ENCODE results near the gene MPPED1. TPM values are rescaled to one million over a fixed set of nuclear protein-coding genes. Genes with fewer than 3 reads are reported as not detected.

The MPPED1 gene, protein sequence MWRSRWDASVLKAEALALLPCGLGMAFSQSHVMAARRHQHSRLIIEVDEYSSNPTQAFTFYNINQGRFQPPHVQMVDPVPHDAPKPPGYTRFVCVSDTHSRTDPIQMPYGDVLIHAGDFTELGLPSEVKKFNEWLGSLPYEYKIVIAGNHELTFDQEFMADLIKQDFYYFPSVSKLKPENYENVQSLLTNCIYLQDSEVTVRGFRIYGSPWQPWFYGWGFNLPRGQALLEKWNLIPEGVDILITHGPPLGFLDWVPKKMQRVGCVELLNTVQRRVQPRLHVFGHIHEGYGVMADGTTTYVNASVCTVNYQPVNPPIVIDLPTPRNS
- total RNA-seq (not detected), polyA plus RNA-seq (not detected)

DNA sequence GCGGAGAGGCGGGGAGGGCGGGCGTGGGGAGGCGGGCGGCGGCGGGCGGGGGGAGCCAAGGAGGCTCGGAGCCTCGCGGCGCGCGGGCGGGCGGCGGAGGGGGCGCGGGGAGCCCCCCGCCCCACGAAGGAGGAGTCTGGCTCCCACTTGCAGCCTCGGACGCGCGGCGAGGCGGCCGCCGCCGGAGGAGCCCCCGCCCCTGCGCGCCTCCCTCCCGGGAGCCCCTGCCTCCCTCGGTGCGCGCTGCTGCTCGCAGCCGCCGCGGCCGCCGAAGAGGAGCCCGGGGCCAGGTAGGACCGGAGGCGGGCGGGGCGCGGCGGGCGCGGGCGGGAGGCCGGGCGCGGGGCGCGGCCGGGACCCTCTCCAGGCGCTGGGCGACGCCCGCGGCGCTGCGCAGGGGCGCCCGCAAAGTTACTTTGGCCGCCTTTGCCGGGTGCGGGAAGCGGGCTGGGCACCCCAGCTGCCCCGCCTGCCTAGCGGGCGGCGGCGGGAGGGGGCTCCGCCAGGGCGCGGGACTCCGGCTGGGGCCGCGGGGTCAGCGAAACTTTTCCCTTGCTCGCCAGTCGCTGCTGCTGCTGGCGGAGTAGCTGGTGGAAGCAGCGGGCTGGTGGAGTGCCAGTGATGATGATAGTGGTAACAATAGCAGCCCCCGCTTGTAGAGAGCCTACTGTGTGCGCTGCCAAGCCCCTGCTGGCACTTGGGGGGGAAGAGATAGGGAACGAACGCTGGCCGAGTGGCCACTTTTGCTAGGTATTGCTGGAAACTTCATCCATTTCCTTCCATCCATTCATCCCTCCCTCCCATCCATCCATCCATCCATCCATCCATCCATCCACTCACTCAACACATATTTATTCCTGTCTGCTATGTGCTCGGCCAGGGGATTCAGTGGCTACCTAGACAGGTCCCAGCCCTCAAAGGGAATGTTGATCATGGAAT is at the start of gene MPPED1:
MPPED1 (plus strand) TSS at position 146 of the 939 bp plus-strand sequence. CDS start 12,972 bp downstream, outside the sequence.
- Mint-ChIP-seq H3K27ac (no peak within 1 kb of the TSS), H3K4me3 (peak within 1 kb of the TSS in 1 of 8 donors; percentile 28), H3K4me1 (peaks cover 0 to 5% (median 0%) of the 10 kb centered on the region in 4 donors), H3K36me3 (no peaks in the 10 kb centered on the region), H3K9me3 (no peaks in the 10 kb centered on the region), H3K27me3 (peaks cover 42 to 53% of the 10 kb centered on the region in 2 donors)
- Histone ChIP-seq H3K9me3 (ENCODE audit: control insufficient read depth in 1 of 2, low read length in 2 of 2) (no peaks in the 10 kb centered on the region), H3K4me1 (ENCODE audit: insufficient read depth, low read length) (no peaks in the 10 kb centered on the region), H3K27me3 (ENCODE audit: insufficient read depth, low read length) (peaks cover 9% of the 10 kb centered on the region), H3K4me3 (ENCODE audit: low read length in 2 of 2) (no peak within 1 kb of the TSS), H3K27ac (ENCODE audit: low read depth, low read length) (no peak within 1 kb of the TSS), H3K36me3 (ENCODE audit: insufficient read depth, low read length) (no peaks in the 10 kb centered on the region)
- ChIA-PET CTCF (ENCODE audit: partially characterized antibody) (no interaction called here), POLR2A (ENCODE audit: partially characterized antibody) (no interaction called here)
- intact Hi-C loops (cut with micrococcal nuclease) = no loop called here
- DNase-seq = no peak

DNA sequence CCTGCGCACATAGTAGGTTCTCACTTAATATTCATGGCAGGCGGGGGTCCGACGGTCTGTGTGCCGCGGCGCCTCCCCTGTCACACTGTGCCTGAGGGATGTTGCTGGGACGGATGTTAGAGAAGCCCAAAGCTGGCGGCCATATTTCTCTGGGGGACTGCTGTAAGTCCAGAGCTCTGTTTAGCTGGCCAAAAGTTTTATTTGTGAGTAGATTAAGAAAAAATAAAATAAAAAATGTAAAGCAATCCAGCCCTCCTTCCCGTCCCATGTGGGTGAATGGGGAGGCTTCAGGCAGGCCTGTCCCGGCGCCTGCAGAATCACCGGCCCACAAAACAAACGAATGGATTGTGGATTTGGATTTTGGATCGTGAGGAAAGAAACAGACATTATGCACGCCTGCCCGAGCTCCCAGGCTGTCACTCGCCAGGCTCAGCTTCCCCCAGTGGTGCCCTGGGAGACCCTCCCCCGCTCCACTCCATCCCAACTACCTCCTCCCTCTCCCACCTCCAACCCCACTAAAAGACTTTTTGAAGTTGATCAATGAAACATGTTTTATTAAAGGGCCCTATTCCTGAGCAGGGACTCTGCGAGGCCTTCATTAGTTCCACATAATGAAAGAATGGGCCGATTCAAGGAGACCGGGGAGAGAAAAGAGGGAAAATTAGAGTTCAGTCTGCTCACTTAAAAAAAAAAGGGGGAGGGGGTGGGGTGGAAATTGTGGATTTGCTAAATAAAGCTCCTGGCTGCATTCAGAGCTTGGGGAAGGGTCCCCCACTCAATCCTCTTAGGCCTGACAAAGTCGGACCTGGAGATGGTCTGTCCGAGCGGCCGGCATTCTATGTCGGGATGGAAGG is 48.3 kb upstream of the MPPED1 start:
- no peak for DNase-seq
- intact Hi-C loops (cut with micrococcal nuclease) = no loop called here
- CTCF ChIA-PET (ENCODE audit: partially characterized antibody) = interaction anchor here (1.0 to 2.0 kb wide), 3 partner anchors 17 to 131 kb away, joined by 3 to 7 read pairs (median 4); no protein-coding TSS in a partner anchor
- peaks cover 0 to 2% (median 0%) of the 10 kb centered on the region in 8 donors for H3K9me3 Mint-ChIP-seq
- no peaks in the 10 kb centered on the region for H3K27me3 ChIP-seq (ENCODE audit: insufficient read depth, low read length)
- H3K4me1 Mint-ChIP-seq = no peaks in the 10 kb centered on the region
- no peaks in the 10 kb centered on the region for H3K36me3 Mint-ChIP-seq
- peaks cover 4 to 22% of the 10 kb centered on the region in 2 donors for H3K27me3 Mint-ChIP-seq
- H3K4me1 ChIP-seq (ENCODE audit: insufficient read depth, low read length) = no peaks in the 10 kb centered on the region
- H3K4me3 Mint-ChIP-seq = no peak overlapping the region
- no peaks in the 10 kb centered on the region for H3K9me3 ChIP-seq (ENCODE audit: control insufficient read depth in 1 of 2, low read length in 2 of 2)
- no peaks in the 10 kb centered on the region for H3K36me3 ChIP-seq (ENCODE audit: insufficient read depth, low read length)
- H3K27ac Mint-ChIP-seq = no peak overlapping the region
- H3K4me3 ChIP-seq (ENCODE audit: low read length in 2 of 2) = no peak overlapping the region
- POLR2A ChIA-PET (ENCODE audit: partially characterized antibody) = no interaction called here
- H3K27ac ChIP-seq (ENCODE audit: low read depth, low read length) = no peak overlapping the region

DNA sequence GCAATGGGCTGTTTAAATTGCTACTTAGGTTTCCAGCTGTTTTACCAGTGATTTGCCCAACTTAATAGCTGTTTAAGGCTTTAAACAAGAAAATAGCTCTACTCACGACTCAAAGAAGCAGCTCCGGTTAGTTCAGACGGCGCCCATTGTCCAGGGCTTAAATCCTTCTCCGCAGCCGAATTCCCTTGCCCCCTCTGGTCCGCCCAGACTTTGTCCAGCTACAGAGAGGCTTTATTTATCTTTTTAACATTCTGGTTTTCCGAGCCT is 47.7 kb upstream of the MPPED1 start:
- POLR2A ChIA-PET (ENCODE audit: partially characterized antibody) = no interaction called here
- H3K36me3 Mint-ChIP-seq = no peaks in the 10 kb centered on the region

DNA sequence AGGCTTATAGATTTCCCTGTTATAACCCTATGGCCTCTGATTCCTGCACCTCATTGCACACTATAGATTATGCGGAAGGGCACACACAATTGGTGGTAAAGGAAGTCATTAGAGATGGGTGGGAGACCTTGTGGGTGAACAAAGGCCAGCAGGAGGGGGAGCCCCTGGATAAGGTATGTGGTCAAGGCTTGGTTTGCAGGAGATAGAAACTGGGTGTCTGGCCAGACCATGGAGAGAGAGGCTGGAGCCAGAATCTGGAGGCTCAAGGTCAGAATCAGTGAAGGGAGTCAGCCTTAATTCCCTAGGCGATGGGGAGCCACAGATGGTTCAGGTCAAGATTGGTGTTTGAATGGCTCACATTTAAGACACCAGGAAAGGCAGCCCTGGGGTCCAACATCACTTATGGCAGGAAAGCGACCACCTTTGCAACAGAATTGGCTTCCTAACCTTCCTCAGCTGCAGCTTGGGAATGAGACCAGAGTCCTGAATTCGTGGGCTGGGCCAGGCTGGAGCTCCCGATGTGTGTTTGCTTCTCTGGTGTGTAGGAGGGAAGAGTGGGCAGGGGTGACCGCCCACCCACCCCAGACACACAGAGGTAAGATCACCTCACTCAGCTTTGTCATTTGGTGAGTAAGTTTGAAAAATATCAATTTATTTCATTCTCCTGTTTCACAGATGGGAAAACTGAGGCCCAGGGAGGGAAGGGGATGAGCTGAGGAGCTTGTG is 45.9 kb upstream of the MPPED1 start:
- Histone ChIP-seq H3K27ac (ENCODE audit: low read depth, low read length) (no peak overlapping the region), H3K27me3 (ENCODE audit: insufficient read depth, low read length) (peaks cover 7% of the 10 kb centered on the region), H3K36me3 (ENCODE audit: insufficient read depth, low read length) (no peaks in the 10 kb centered on the region), H3K4me3 (ENCODE audit: low read length in 2 of 2) (no peak overlapping the region), H3K4me1 (ENCODE audit: insufficient read depth, low read length) (no peaks in the 10 kb centered on the region), H3K9me3 (ENCODE audit: control insufficient read depth in 1 of 2, low read length in 2 of 2) (no peaks in the 10 kb centered on the region)
- no peak for DNase-seq
- H3K4me1 Mint-ChIP-seq = no peaks in the 10 kb centered on the region
- H3K36me3 Mint-ChIP-seq = no peaks in the 10 kb centered on the region
- no peak overlapping the region for H3K4me3 Mint-ChIP-seq
- intact Hi-C loops (cut with micrococcal nuclease) = no loop called here
- CTCF ChIA-PET (ENCODE audit: partially characterized antibody) = interaction anchor here (1.2 to 2.0 kb wide), 3 partner anchors 8 to 134 kb away, joined by 3 to 8 read pairs (median 7); no protein-coding TSS in a partner anchor
- H3K9me3 Mint-ChIP-seq = peaks cover 0 to 2% (median 0%) of the 10 kb centered on the region in 8 donors
- H3K27me3 Mint-ChIP-seq = peaks cover 14 to 24% of the 10 kb centered on the region in 2 donors
- POLR2A ChIA-PET (ENCODE audit: partially characterized antibody) = no interaction called here
- H3K27ac Mint-ChIP-seq = peak overlapping the region in 1 of 7 donors; percentile 10

More for the DNA sequence above, 47.7 kb upstream of the MPPED1 start:
- H3K27me3 ChIP-seq (ENCODE audit: insufficient read depth, low read length) = no peaks in the 10 kb centered on the region
- Mint-ChIP-seq H3K9me3 (peaks cover 0 to 2% (median 0%) of the 10 kb centered on the region in 8 donors), H3K27ac (no peak overlapping the region), H3K4me3 (no peak overlapping the region), H3K4me1 (no peaks in the 10 kb centered on the region), H3K27me3 (peaks cover 4 to 22% of the 10 kb centered on the region in 2 donors)
- CTCF ChIA-PET (ENCODE audit: partially characterized antibody) = interaction anchor here (0.8 to 2.0 kb wide), 5 partner anchors 18 to 132 kb away, joined by 3 to 7 read pairs (median 3); no protein-coding TSS in a partner anchor
- H3K4me1 ChIP-seq (ENCODE audit: insufficient read depth, low read length) = no peaks in the 10 kb centered on the region
- no peaks in the 10 kb centered on the region for H3K9me3 ChIP-seq (ENCODE audit: control insufficient read depth in 1 of 2, low read length in 2 of 2)
- no peaks in the 10 kb centered on the region for H3K36me3 ChIP-seq (ENCODE audit: insufficient read depth, low read length)
- no peak overlapping the region for H3K4me3 ChIP-seq (ENCODE audit: low read length in 2 of 2)
- no peak for DNase-seq
- H3K27ac ChIP-seq (ENCODE audit: low read depth, low read length) = no peak overlapping the region
- intact Hi-C loops (cut with micrococcal nuclease) = no loop called here

DNA sequence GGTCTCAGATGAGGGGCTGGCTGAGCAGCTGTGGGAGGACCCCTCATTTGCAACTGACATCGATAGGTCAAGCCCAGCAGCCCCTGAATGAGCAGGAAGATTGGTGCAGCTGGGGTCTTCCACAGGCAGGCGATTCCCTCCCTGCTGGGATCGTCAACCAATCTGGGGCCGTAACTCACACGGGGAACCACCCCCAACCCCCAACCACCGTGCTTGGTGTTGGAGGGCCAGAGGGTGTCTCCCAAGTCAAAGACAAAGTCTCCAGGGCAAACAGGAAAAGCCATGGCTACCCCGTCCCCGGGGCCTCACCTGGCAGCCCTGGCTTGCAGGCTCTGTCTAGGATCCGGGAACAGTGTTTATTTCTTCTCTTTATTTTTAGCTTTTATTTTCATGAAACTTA is 41.8 kb upstream of the MPPED1 start:
- no peaks in the 10 kb centered on the region for H3K4me1 ChIP-seq (ENCODE audit: insufficient read depth, low read length)
- no peaks in the 10 kb centered on the region for H3K36me3 ChIP-seq (ENCODE audit: insufficient read depth, low read length)
- no peak overlapping the region for H3K4me3 ChIP-seq (ENCODE audit: low read length in 2 of 2)
- H3K27me3 ChIP-seq (ENCODE audit: insufficient read depth, low read length) = peaks cover 10% of the 10 kb centered on the region
- Mint-ChIP-seq H3K4me3 (no peak overlapping the region), H3K27me3 (peaks cover 29 to 35% of the 10 kb centered on the region in 2 donors), H3K36me3 (no peaks in the 10 kb centered on the region), H3K9me3 (peaks cover 2 to 10% (median 7%) of the 10 kb centered on the region in 8 donors), H3K27ac (no peak overlapping the region), H3K4me1 (no peaks in the 10 kb centered on the region)
- no peak overlapping the region for H3K27ac ChIP-seq (ENCODE audit: low read depth, low read length)
- intact Hi-C loops (cut with micrococcal nuclease) = no loop called here
- no peak for DNase-seq
- POLR2A ChIA-PET (ENCODE audit: partially characterized antibody) = no interaction called here
- no peaks in the 10 kb centered on the region for H3K9me3 ChIP-seq (ENCODE audit: control insufficient read depth in 1 of 2, low read length in 2 of 2)
- CTCF ChIA-PET (ENCODE audit: partially characterized antibody) = interaction anchor here (0.7 to 2.5 kb wide), 2 partner anchors 16 to 21 kb away, joined by 3 to 7 read pairs; no protein-coding TSS in a partner anchor

DNA sequence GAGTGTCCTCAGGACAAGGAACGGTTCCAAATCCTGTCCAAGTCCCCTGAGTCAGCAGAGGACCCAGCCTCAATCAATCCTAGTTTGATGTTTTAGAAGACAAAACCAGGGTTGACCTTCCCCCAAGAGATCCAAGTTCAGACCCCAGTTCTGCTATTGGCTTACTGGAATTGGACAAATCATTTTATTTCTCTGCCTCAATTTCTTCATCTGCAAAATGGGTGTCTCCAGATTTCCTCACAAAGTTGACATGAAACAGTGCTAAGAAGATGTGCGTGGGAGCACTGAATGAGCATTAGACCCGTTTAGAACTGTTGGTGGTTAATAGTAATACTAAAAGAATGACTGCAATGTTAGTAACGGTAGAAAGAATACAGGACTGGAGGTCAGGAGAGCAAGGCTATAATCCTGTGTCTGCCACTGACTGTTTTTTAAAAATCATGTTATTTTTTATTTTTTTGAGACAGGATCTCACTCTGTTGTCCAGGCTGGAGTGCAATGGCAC is 35.8 kb upstream of the MPPED1 start:
- Histone ChIP-seq H3K9me3 (ENCODE audit: control insufficient read depth in 1 of 2, low read length in 2 of 2) (no peaks in the 10 kb centered on the region), H3K4me3 (ENCODE audit: low read length in 2 of 2) (no peak overlapping the region), H3K27me3 (ENCODE audit: insufficient read depth, low read length) (peaks cover 10% of the 10 kb centered on the region), H3K27ac (ENCODE audit: low read depth, low read length) (no peak overlapping the region), H3K36me3 (ENCODE audit: insufficient read depth, low read length) (no peaks in the 10 kb centered on the region), H3K4me1 (ENCODE audit: insufficient read depth, low read length) (peaks cover 22% of the 10 kb centered on the region)
- no peak for DNase-seq
- Mint-ChIP-seq H3K27me3 (peaks cover 26 to 37% of the 10 kb centered on the region in 2 donors), H3K27ac (no peak overlapping the region), H3K4me3 (no peak overlapping the region), H3K4me1 (peaks cover 6 to 25% (median 19%) of the 10 kb centered on the region in 4 donors), H3K36me3 (no peaks in the 10 kb centered on the region), H3K9me3 (peaks cover 2 to 11% (median 8%) of the 10 kb centered on the region in 8 donors)
- POLR2A ChIA-PET (ENCODE audit: partially characterized antibody) = interaction anchor here (0.9 kb wide), 1 partner anchor 188 kb away, joined by 3 read pairs; no protein-coding TSS in a partner anchor
- CTCF ChIA-PET (ENCODE audit: partially characterized antibody) = interaction anchor here (1.9 kb wide), 1 partner anchor 10 kb away, joined by 7 read pairs; no protein-coding TSS in a partner anchor
- intact Hi-C loops (cut with micrococcal nuclease) = no loop called here

Measured in CD4-positive, alpha-beta memory T cell (primary cell).